Bronchial epithelial cell (primary cell): ENCODE data around the gene TTC13. TPM values are rescaled to one million over a fixed set of nuclear protein-coding genes. Genes with fewer than 3 reads are reported as not detected.

Experiments
- DNase-seq: peaks from one replicate; pipeline ENCODE4 v3.0.0-alpha.2; 2010; ENCODE audit warnings: low read depth
- FAIRE-seq: peaks from 2 replicates; lab custom pipeline; 2011; peaks lifted over from hg19 to GRCh38; lab: Jason Lieb, UNC
- H3K27me3 ChIP-seq: 2 replicates; pipeline ENCODE4 v1.5.1; 2011; ENCODE audit warnings: low read length; ENCODE audit not compliant: control insufficient read depth, insufficient read depth
- H3K36me3 ChIP-seq: 2 replicates; pipeline ENCODE4 v1.5.1; 2011; ENCODE audit warnings: low read length; ENCODE audit not compliant: control insufficient read depth, insufficient read depth
- H3K4me3 ChIP-seq: 2 replicates; pipeline ENCODE4 v1.5.1; 2011; ENCODE audit warnings: mild to moderate bottlenecking, low read depth, low read length, control low read depth
- CTCF ChIP-seq: IDR thresholded peaks from 2 replicates; pipeline ENCODE4 v1.5.1; 2011; ENCODE audit warnings: mild to moderate bottlenecking, moderate library complexity, low read length, control low read depth, inconsistent platforms; ENCODE audit not compliant: insufficient read depth, severe bottlenecking
- total RNA-seq: library from RNA; depleted of rRNA; stranded (reverse); fragments of >200 nt; gene quantifications from 2 replicates; pipeline ENCODE4 v1.2.1, GENCODE V29; 2014

TTC13 gene
- total RNA-seq, 1 donor from 2014 or later = 8.7 TPM

GRCh38 chr1:230877924-230878590 lies 100.6 kb downstream of the TTC13 start:
- Histone ChIP-seq H3K27me3 (peaks cover 2% of the 10 kb centered on the region), H3K4me3 (no peak overlapping the region), H3K36me3 (no peaks in the 10 kb centered on the region)
- TF ChIP-seq CTCF = no peak
- DNase-seq (no peak), FAIRE-seq (no peak)

- H3K4me3 ChIP-seq = no peak overlapping the region
- DNase-seq (peak; percentile 13), FAIRE-seq (no peak)
- H3K36me3 ChIP-seq = no peaks in the 10 kb centered on the region
- no peak for TF ChIP-seq CTCF
- peaks cover 2% of the 10 kb centered on the region for H3K27me3 ChIP-seq
Measured at GRCh38 chr1:230877146-230877923, 101.3 kb downstream of the TTC13 start.

- no peak for FAIRE-seq
- peaks cover 2% of the 10 kb centered on the region for H3K27me3 ChIP-seq
- TF ChIP-seq CTCF = no peak
Measured at GRCh38 chr1:230876660-230877059, 102.0 kb downstream of the TTC13 start.

GRCh38 chr1:230875370-230875769 lies 103.3 kb downstream of the TTC13 start:
- FAIRE-seq (no peak), DNase-seq (no peak)
- H3K27me3 ChIP-seq = peaks cover 2% of the 10 kb centered on the region
- TF ChIP-seq CTCF = no peak
- no peaks in the 10 kb centered on the region for H3K36me3 ChIP-seq
- H3K4me3 ChIP-seq = no peak overlapping the region

More at GRCh38 chr1:230876660-230877059, 102.0 kb downstream of the TTC13 start:
- no peaks in the 10 kb centered on the region for H3K36me3 ChIP-seq
- no peak overlapping the region for H3K4me3 ChIP-seq
- DNase-seq = no peak

- no peak for DNase-seq
- Histone ChIP-seq H3K4me3 (no peak overlapping the region), H3K36me3 (no peaks in the 10 kb centered on the region), H3K27me3 (no peaks in the 10 kb centered on the region)
- TF ChIP-seq CTCF = no peak
- FAIRE-seq = no peak
Measured at GRCh38 chr1:230870916-230871315, 107.7 kb downstream of the TTC13 start.
